WTC11 (cell line): ENCODE measurements around the gene RBM26. TPM values are rescaled to one million over a fixed set of nuclear protein-coding genes. Genes with fewer than 3 reads are reported as not detected.

Experiments
- ATAC-seq: fragments of 200-7000 bp; cut with Tn5 transposase; 2 replicates; pipeline ENCODE4 v1.10.0; 2021; ENCODE audit warnings: mild to moderate bottlenecking, moderate library complexity
- CTCF ChIA-PET: fragments of 300-600 bp; sonication (Branson Sonifier 250); formaldehyde crosslinking; loops from one replicate; lab custom pipeline; 2021; ENCODE audit warnings: antibody characterized with exemption; lab: Charles Lee
- POLR2A ChIA-PET: fragments of 350-600 bp; sonication (Branson Sonifier 250); formaldehyde crosslinking; loops from one replicate; lab custom pipeline; 2021; ENCODE audit warnings: antibody characterized with exemption; lab: Charles Lee
- DNase-seq: peaks from one replicate; pipeline ENCODE4 v3.0.0; 2021; ENCODE audit warnings: low spot score
- H3K27ac Mint-ChIP-seq: 2 replicates; pipeline ENCODE4 v1.8.0; 2021; ENCODE audit warnings: mixed read lengths
- H3K27me3 Mint-ChIP-seq: 2 replicates; pipeline ENCODE4 v1.8.0; 2021; ENCODE audit warnings: low read depth, mild to moderate bottlenecking, moderate library complexity, mixed read lengths
- H3K36me3 Mint-ChIP-seq: 2 replicates; pipeline ENCODE4 v1.8.0; 2021; ENCODE audit warnings: mixed read lengths
- H3K4me1 Mint-ChIP-seq: 2 replicates; pipeline ENCODE4 v1.8.0; 2022; ENCODE audit warnings: mixed read lengths
- H3K4me3 Mint-ChIP-seq: 2 replicates; pipeline ENCODE4 v1.8.0; 2021; ENCODE audit warnings: mild to moderate bottlenecking, moderate library complexity, mixed read lengths
- H3K9me3 Mint-ChIP-seq: 2 replicates; pipeline ENCODE4 v1.8.0; 2021; ENCODE audit warnings: mixed read lengths
- E2F4 ChIP-seq: sonication (generic); formaldehyde crosslinking; IDR thresholded peaks from 2 replicates; pipeline ENCODE4 v1.8.1; 2022; ENCODE audit warnings: low read depth, mild to moderate bottlenecking, moderate library complexity, missing genetic modification reagents, borderline replicate concordance
- ETV6 ChIP-seq: sonication (generic); formaldehyde crosslinking; IDR thresholded peaks from 2 replicates; pipeline ENCODE4 v1.8.1; 2022; ENCODE audit warnings: mild to moderate bottlenecking, missing genetic modification reagents
- FOXP4 ChIP-seq: sonication (generic); formaldehyde crosslinking; IDR thresholded peaks from 2 replicates; pipeline ENCODE4 v1.8.0; 2022; ENCODE audit warnings: mild to moderate bottlenecking, missing genetic modification reagents
- HMGXB4 ChIP-seq: sonication (generic); formaldehyde crosslinking; IDR thresholded peaks from 2 replicates; pipeline ENCODE4 v1.8.1; 2023; ENCODE audit warnings: mild to moderate bottlenecking, moderate library complexity, missing genetic modification reagents
- IRF1 ChIP-seq: sonication (generic); formaldehyde crosslinking; IDR thresholded peaks from 2 replicates; pipeline ENCODE4 v1.8.0; 2023; ENCODE audit warnings: missing genetic modification reagents
- JAZF1 ChIP-seq: fragments of 250-450 bp; sonication (Bioruptor Pico); IDR thresholded peaks from 2 replicates; pipeline ENCODE4 v1.9.0; 2021; ENCODE audit warnings: moderate library complexity, mild to moderate bottlenecking, inconsistent platforms
- NFYB ChIP-seq: sonication (generic); formaldehyde crosslinking; conservative IDR thresholded peaks from 2 replicates; pipeline ENCODE4 v1.8.0; 2022; ENCODE audit warnings: low read depth, missing genetic modification reagents
- NR1H2 ChIP-seq: sonication (generic); formaldehyde crosslinking; IDR thresholded peaks from 2 replicates; pipeline ENCODE4 v1.9.0; 2021; ENCODE audit warnings: mild to moderate bottlenecking, moderate library complexity, missing genetic modification reagents
- PRDM15 ChIP-seq: sonication (generic); formaldehyde crosslinking; IDR thresholded peaks from 2 replicates; pipeline ENCODE4 v1.8.0; 2022; ENCODE audit warnings: missing genetic modification reagents
- SOX15 ChIP-seq: fragments of 250-450 bp; sonication (Bioruptor Pico); IDR thresholded peaks from 2 replicates; pipeline ENCODE4 v1.9.0; 2021; ENCODE audit warnings: mild to moderate bottlenecking
- SP1 ChIP-seq: sonication (generic); formaldehyde crosslinking; conservative IDR thresholded peaks from 2 replicates; pipeline ENCODE4 v1.8.1; 2022; ENCODE audit warnings: missing genetic modification reagents
- TCF7 ChIP-seq: sonication (generic); formaldehyde crosslinking; IDR thresholded peaks from 2 replicates; pipeline ENCODE4 v1.8.0; 2022; ENCODE audit warnings: mild to moderate bottlenecking, low read depth, missing genetic modification reagents, moderate library complexity
- TP53 ChIP-seq: sonication (generic); formaldehyde crosslinking; IDR thresholded peaks from 2 replicates; pipeline ENCODE4 v1.8.1; 2023; ENCODE audit warnings: mild to moderate bottlenecking, missing genetic modification reagents
- ZNF425 ChIP-seq: fragments of 250-450 bp; sonication (Bioruptor Pico); conservative IDR thresholded peaks from 2 replicates; pipeline ENCODE4 v1.9.0; 2021; ENCODE audit warnings: mild to moderate bottlenecking
- total RNA-seq: library from RNA; stranded (reverse); gene quantifications from 3 replicates; pipeline ENCODE4 v1.2.3, GENCODE V29; 2021

The RBM26 gene
- total RNA-seq, 1 experiment from 2014 or later: 64.1 TPM

GRCh38 chr13:79432992-79433391 is 26.9 kb upstream of the RBM26 start (continued):
- no peak for TF ChIP-seq TCF7 (CRISPR knock-in tag)
- TF ChIP-seq IRF1: no peak
- no peak for TF ChIP-seq ETV6
- TF ChIP-seq HMGXB4: no peak
- no peak for TF ChIP-seq FOXP4 (CRISPR knock-in tag)
- TF ChIP-seq PRDM15: no peak
- TF ChIP-seq ZNF425: no peak
- no peak for TF ChIP-seq SP1
- TF ChIP-seq TP53 (CRISPR knock-in tag): no peak

GRCh38 chr13:79432086-79432485 is 26.0 kb upstream of the RBM26 start:
- no peaks in the 10 kb centered on the region for H3K9me3 Mint-ChIP-seq
- H3K4me1 Mint-ChIP-seq: peaks cover 6% of the 10 kb centered on the region
- ATAC-seq: no peak; the same call in 1 of the 2 replicates
- no peak for DNase-seq
- no peaks in the 10 kb centered on the region for H3K27me3 Mint-ChIP-seq
- TF ChIP-seq JAZF1 (CRISPR knock-in tag) (no peak), E2F4 (CRISPR knock-in tag) (no peak), SOX15 (CRISPR knock-in tag) (no peak)
- CTCF ChIA-PET: interaction anchor here (2.2 kb wide), 1 partner anchor 8 kb away, joined by 24 read pairs; no protein-coding TSS in a partner anchor
- POLR2A ChIA-PET: no interaction called here
- no peaks in the 10 kb centered on the region for H3K36me3 Mint-ChIP-seq
- no peak overlapping the region for H3K4me3 Mint-ChIP-seq
- H3K27ac Mint-ChIP-seq: no peak overlapping the region

GRCh38 chr13:79429309-79429708 is 23.3 kb upstream of the RBM26 start:
- no peak for ATAC-seq
- Mint-ChIP-seq H3K36me3 (no peaks in the 10 kb centered on the region), H3K27ac (no peak overlapping the region), H3K9me3 (no peaks in the 10 kb centered on the region), H3K4me3 (no peak overlapping the region), H3K27me3 (no peaks in the 10 kb centered on the region), H3K4me1 (peaks cover 6% of the 10 kb centered on the region)
- TF ChIP-seq NR1H2 (CRISPR knock-in tag) (no peak), TP53 (CRISPR knock-in tag) (no peak), NFYB (CRISPR knock-in tag) (no peak)
- ChIA-PET CTCF (no interaction called here), POLR2A (no interaction called here)
- DNase-seq: no peak
